Spleen (tissue), 11 donors: ENCODE measurements around the gene TMEM53. TPM values are rescaled to one million over a fixed set of nuclear protein-coding genes. Genes with fewer than 3 reads are reported as not detected.
A peak's percentile ranks its signal among the peaks of the same experiment; 100 is the strongest.

Experiments
- DNase-seq: peaks from one replicate; pipeline ENCODE4 v3.0.0-alpha.2; 2020
- H3K27ac ChIP-seq, 8 donors: fragments of 200-600 bp; sonication (generic) in 7 of 8; 1 replicate in 4 of 8; 2 replicates in 4 of 8; pipeline versions ENCODE4 v1.5.0 to v1.8.0; 2016 to 2021; ENCODE audit warnings: inconsistent platforms in 4 of 8, mild to moderate bottlenecking in 4 of 8, moderate library complexity in 1 of 8
- H3K27me3 ChIP-seq, 7 donors: fragments of 200-600 bp; sonication (generic) in 6 of 7; replicated peaks in 1 of 7; 1 replicate in 4 of 7; 2 replicates in 3 of 7; pipeline versions ENCODE4 v1.5.0 to v1.8.0; 2016 to 2021; ENCODE audit warnings: inconsistent platforms in 3 of 7, mild to moderate bottlenecking in 1 of 7
- H3K36me3 ChIP-seq, 6 donors: fragments of 200-600 bp; sonication (generic) in 5 of 6; 1 replicate in 4 of 6; 2 replicates in 2 of 6; pipeline versions ENCODE4 v1.5.0 to v1.8.0; 2016 to 2021; ENCODE audit warnings: inconsistent platforms in 2 of 6
- H3K4me1 ChIP-seq, 6 donors: fragments of 200-600 bp; sonication (generic) in 5 of 6; 1 replicate in 3 of 6; 2 replicates in 3 of 6; pipeline versions ENCODE4 v1.5.0 to v1.8.0; 2016 to 2021; ENCODE audit warnings: inconsistent platforms in 3 of 6
- H3K4me3 ChIP-seq, 8 donors: fragments of 200-600 bp; sonication (generic) in 7 of 8; 1 replicate in 4 of 8; 2 replicates in 4 of 8; pipeline versions ENCODE4 v1.5.0 to v1.8.0; 2016 to 2021; ENCODE audit warnings: inconsistent platforms in 4 of 8, mild to moderate bottlenecking in 4 of 8, moderate library complexity in 2 of 8
- H3K9me3 ChIP-seq, 8 donors: fragments of 200-600 bp; sonication (generic) in 7 of 8; 1 replicate in 4 of 8; 2 replicates in 4 of 8; pipeline versions ENCODE4 v1.5.0 to v1.8.0; 2016 to 2021; ENCODE audit warnings: inconsistent platforms in 4 of 8
- POLR2A ChIP-seq, 3 donors: fragments of 450-650 bp; IDR thresholded peaks; one replicate each; pipeline ENCODE4 v1.5.1; 2017; ENCODE audit warnings: antibody characterized with exemption in 3 of 3, mild to moderate bottlenecking in 1 of 3
- POLR2AphosphoS5 ChIP-seq, 3 donors: sonication (generic); formaldehyde crosslinking; IDR thresholded peaks; one replicate each; pipeline ENCODE4 v1.5.1; 2017; ENCODE audit warnings: antibody characterized with exemption in 3 of 3
- WGBS, 5 donors: extraction: QIAGEN DNeasy Blood & Tissue Kit in 3 of 5; methylation state at CpG; one replicate each; pipeline versions ENCODE4 v1.1.5 to v1.1.7; 2013 to 2018; 5-methylcytosine and 5-hydroxymethylcytosine counted together
- intact Hi-C: fragments of 100-400 bp; cut with DNase I; formaldehyde crosslinking; loops from one replicate; pipeline ENCODE4 v1.15.0; 2023; ENCODE audit warnings: low total_unique reads
- polyA plus RNA-seq, 3 donors: library from polyadenylated mRNA; stranded (reverse); fragments of 200-250 nt; gene quantifications; one replicate each; pipeline ENCODE4 v1.2.1, GENCODE V29; 2013
- total RNA-seq, 7 donors: library from RNA; depleted of rRNA in 3 of 7; stranded (reverse); fragments of >200 nt in 3 of 7; fragmentation: NEBNext Ultra II Directional in 4 of 7; extraction: Animal tissue kit (Norgen Biotek cat#: 25700) in 4 of 7; gene quantifications; one replicate each; pipeline versions ENCODE4 v1.1.0 to v1.2.1, GENCODE V29; 2016 to 2021
- TF ChIP-seq, protein P1 (sequence below), 11 experiments: fragments of 200-600 bp in 7 of 11; fragments of 450-650 bp in 4 of 11; sonication (generic) in 4 of 11; IDR thresholded peaks in 8 of 11; conservative IDR thresholded peaks in 3 of 11; 1 replicate in 7 of 11; 2 replicates in 4 of 11; pipeline versions ENCODE4 v1.4.0 to v1.8.0; 2016 to 2021; ENCODE audit warnings: antibody characterized with exemption in 11 of 11, inconsistent platforms in 4 of 11, mild to moderate bottlenecking in 1 of 11
- donor health status: healthy with polysubstance abuse.
- donor health status: DM: no; HTN: no; CAD: no; lungs with moderate emphysema.
- donor health status: DM: no; HTN: no; CAD: no.
- donor health status: Bipolar disorder and iron deficiency.
- donor health status: healthy.
- donor health status: DM: no; HTN: no; CAD: no.
- donor health status: DM: yes; HTN: yes; CAD: no.

The TMEM53 gene
- total and polyA plus RNA-seq, 10 donors = 4.3 to 7.5 (median 5.4) TPM

DNA sequence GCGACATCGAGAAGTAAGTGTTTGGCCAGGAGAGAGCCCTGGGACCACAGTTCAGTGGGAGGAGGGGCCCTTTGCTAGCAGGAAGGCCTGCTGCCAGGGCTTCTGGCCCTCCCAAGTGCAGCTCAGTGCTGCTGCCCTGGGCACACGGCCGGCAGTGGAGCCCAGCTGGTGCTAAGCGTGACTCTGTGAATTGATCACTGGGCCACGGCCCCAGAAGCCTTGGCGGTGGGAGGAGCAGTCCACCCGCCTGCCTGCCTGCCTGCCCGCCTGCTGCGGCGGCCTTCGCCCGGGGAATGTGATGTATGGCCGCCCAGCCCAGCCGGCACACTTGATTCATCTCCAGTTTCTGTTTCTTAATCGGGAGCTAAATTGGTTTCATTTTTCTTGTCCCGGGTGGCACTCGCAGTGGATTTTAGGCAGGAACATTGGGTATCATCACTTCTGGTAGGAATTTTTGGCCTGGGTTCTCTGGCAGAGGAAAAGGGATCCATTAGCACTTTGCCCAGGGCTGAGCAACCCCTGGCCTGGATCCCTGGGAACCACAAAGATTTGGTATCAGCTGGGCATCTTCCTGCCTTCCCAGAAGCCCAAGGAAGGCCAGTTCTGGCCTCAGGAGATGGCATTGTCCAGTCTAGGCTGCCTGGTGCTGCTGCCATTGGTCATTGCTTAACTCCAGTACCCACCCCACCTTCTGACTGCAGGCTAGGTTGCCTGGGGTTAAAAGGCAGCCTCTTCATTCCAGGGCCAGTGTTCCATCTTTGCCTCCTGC is 28.6 kb downstream of the TMEM53 start:
- peak overlapping the region in 3 of 8 donors; percentile 19 to 51 (median 48) for H3K27ac ChIP-seq
- no peak overlapping the region for H3K4me3 ChIP-seq
- peaks cover 0 to 3% (median 0%) of the 10 kb centered on the region in 6 donors for H3K4me1 ChIP-seq
- H3K36me3 ChIP-seq = peaks cover 0 to 100% (median 100%) of the 10 kb centered on the region in 6 donors
- H3K27me3 ChIP-seq = no peaks in the 10 kb centered on the region
- intact Hi-C loops = no loop called here
- no peaks in the 10 kb centered on the region for H3K9me3 ChIP-seq
- 85 to 93% (median 89%) methylated on average over 7 to 18 of the region's 18 CpGs for WGBS, 5 donors
- no peak for DNase-seq
- TF ChIP-seq POLR2AphosphoS5 (IDR thresholded peaks at IDR 0.05) (peak; percentile 10 to 53 (median 23)), POLR2A (IDR thresholded peaks at IDR 0.05) (no peak)
- TF ChIP-seq, protein P1, sequence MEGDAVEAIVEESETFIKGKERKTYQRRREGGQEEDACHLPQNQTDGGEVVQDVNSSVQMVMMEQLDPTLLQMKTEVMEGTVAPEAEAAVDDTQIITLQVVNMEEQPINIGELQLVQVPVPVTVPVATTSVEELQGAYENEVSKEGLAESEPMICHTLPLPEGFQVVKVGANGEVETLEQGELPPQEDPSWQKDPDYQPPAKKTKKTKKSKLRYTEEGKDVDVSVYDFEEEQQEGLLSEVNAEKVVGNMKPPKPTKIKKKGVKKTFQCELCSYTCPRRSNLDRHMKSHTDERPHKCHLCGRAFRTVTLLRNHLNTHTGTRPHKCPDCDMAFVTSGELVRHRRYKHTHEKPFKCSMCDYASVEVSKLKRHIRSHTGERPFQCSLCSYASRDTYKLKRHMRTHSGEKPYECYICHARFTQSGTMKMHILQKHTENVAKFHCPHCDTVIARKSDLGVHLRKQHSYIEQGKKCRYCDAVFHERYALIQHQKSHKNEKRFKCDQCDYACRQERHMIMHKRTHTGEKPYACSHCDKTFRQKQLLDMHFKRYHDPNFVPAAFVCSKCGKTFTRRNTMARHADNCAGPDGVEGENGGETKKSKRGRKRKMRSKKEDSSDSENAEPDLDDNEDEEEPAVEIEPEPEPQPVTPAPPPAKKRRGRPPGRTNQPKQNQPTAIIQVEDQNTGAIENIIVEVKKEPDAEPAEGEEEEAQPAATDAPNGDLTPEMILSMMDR (IDR thresholded peaks at IDR 0.05 in 8 of 11, conservative IDR thresholded peaks at IDR 0.05 in 3 of 11) = no peak

DNA sequence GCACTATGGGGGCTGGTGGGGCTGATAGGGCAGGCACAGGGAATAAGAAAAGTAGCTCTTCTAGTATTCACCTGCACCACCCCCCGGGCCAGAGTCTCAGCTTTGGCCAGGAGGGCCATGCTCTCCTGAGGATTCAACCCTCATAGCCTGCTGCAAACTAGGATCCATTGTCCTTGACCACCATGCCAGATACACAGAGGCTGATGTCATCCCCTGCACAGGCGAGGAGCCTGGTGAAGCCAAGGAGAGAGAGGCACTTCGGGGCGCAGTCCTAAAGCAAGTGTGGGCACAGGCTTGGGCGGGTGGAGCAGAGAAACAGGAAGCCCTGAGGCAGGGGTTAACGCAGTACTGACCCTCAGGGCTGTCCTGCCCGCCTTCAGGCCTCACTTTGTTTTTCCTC is 29.5 kb downstream of the TMEM53 start:
- Histone ChIP-seq H3K9me3 (no peaks in the 10 kb centered on the region), H3K27ac (peak overlapping the region in 2 of 8 donors; percentile 48 to 51), H3K4me3 (no peak overlapping the region), H3K36me3 (peaks cover 0 to 100% (median 100%) of the 10 kb centered on the region in 6 donors), H3K27me3 (no peaks in the 10 kb centered on the region), H3K4me1 (peaks cover 0 to 3% (median 0%) of the 10 kb centered on the region in 6 donors)
- WGBS, 5 donors = 88 to 93% (median 91%) methylated on average over 6 to 7 of the region's 7 CpGs
- no peak for DNase-seq
- TF ChIP-seq POLR2A (IDR thresholded peaks at IDR 0.05) (no peak), POLR2AphosphoS5 (IDR thresholded peaks at IDR 0.05) (no peak)
- TF ChIP-seq, protein P1 (IDR thresholded peaks at IDR 0.05 in 8 of 11, conservative IDR thresholded peaks at IDR 0.05 in 3 of 11) = no peak
- intact Hi-C loops = no loop called here

DNA sequence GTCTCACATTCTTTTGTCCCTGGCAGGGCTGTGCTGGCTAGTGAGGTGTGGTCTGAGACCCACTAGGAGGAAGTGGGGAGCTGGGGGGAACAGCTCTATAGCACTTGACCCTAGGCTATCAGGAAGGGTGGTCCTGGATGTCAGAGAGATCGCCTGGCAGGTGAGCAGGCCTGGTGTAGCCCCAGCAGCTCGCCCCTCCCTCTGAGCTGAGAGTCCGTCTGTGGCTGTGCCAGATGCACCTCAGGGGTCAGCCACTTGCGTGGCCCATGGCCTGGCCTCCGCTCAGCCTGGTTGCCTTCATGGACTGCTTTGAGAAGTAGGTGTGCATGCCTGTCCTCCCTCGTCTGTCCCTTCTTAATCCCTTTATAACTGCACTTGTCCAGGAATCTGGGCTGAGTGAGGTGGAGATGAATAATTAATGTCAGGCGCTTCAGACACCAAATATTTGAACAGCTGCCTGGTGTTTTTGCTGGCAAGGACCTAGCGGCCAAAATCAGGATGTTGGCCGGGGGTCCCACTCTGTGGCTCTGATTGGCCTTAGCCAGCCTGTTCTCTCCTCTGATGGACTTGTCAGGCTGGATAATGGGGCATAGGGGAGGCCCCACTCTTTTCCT is 30.5 kb downstream of the TMEM53 start:
- H3K36me3 ChIP-seq = peaks cover 0 to 100% (median 100%) of the 10 kb centered on the region in 6 donors
- no peak for TF ChIP-seq POLR2A (IDR thresholded peaks at IDR 0.05)
- TF ChIP-seq, protein P1 (IDR thresholded peaks at IDR 0.05 in 8 of 11, conservative IDR thresholded peaks at IDR 0.05 in 3 of 11) = no peak
- TF ChIP-seq POLR2AphosphoS5 (IDR thresholded peaks at IDR 0.05) = peak in 1 of 3 donors; percentile 49
- H3K27ac ChIP-seq = no peak overlapping the region
- DNase-seq = no peak
- H3K27me3 ChIP-seq = no peaks in the 10 kb centered on the region
- intact Hi-C loops = no loop called here
- H3K4me3 ChIP-seq = no peak overlapping the region
- 77 to 91% (median 90%) methylated on average over 9 of the region's 9 CpGs for WGBS, 5 donors
- no peaks in the 10 kb centered on the region for H3K9me3 ChIP-seq
- peaks cover 0 to 8% (median 0%) of the 10 kb centered on the region in 6 donors for H3K4me1 ChIP-seq

DNA sequence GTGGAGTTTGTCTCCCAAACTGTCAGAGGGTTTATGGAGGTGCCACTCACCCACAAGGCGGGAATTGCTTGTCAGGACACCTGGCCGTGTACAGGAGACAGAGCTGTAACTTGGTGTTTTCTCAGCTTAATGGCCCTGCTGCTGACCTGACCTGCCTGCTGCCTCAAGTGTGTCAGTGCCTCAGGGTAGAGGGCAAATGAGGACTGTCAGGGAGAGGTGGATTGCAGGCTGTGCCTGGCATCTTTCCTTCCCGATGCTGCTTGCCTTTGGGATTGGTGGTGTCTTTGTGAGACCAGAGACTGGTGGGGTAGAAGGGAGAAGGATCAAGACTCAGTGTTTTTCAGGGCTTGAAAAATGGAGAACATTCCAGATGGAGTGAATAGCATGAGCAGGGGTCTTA is 31.4 kb downstream of the TMEM53 start:
- no peak for TF ChIP-seq POLR2A (IDR thresholded peaks at IDR 0.05)
- no peak for TF ChIP-seq POLR2AphosphoS5 (IDR thresholded peaks at IDR 0.05)
- TF ChIP-seq, protein P1 (IDR thresholded peaks at IDR 0.05 in 8 of 11, conservative IDR thresholded peaks at IDR 0.05 in 3 of 11) = no peak
- peaks cover 0 to 15% (median 4%) of the 10 kb centered on the region in 6 donors for H3K4me1 ChIP-seq
- no peak overlapping the region for H3K4me3 ChIP-seq
- H3K36me3 ChIP-seq = peaks cover 0 to 100% (median 100%) of the 10 kb centered on the region in 6 donors
- DNase-seq = no peak
- no peaks in the 10 kb centered on the region for H3K27me3 ChIP-seq
- intact Hi-C loops = no loop called here
- WGBS, 5 donors = 82 to 97% (median 95%) methylated on average over 3 of the region's 3 CpGs
- no peak overlapping the region for H3K27ac ChIP-seq
- H3K9me3 ChIP-seq = no peaks in the 10 kb centered on the region
